H7 (cell line): Measurements from ENCODE around the gene DRC7. TPM values are rescaled to one million over a fixed set of nuclear protein-coding genes. Genes with fewer than 3 reads are reported as not detected.

Source experiments
- DNase-seq: peaks from one replicate; pipeline ENCODE4 v3.0.0; 2012
- H3K27me3 ChIP-seq: 2 replicates; pipeline ENCODE4 v1.6.0; 2011; ENCODE audit warnings: mild to moderate bottlenecking, low read length; ENCODE audit not compliant: control insufficient read depth, insufficient read depth
- H3K36me3 ChIP-seq: replicated peaks from 2 replicates; pipeline ENCODE4 v1.5.1; 2011; ENCODE audit warnings: low read length; ENCODE audit not compliant: control insufficient read depth, insufficient read depth
- H3K4me3 ChIP-seq: 2 replicates; pipeline ENCODE4 v1.5.1; 2011; ENCODE audit warnings: low read depth, mild to moderate bottlenecking, control low read depth, low read length, moderate library complexity; ENCODE audit not compliant: insufficient read depth
- total RNA-seq: library from RNA; depleted of rRNA; stranded (reverse); fragments of >200 nt; shearing (Covaris generic); gene quantifications from 2 replicates; pipeline ENCODE4 v1.2.3, GENCODE V29; 2014; rRNA removed

Gene DRC7
- total RNA-seq, 1 experiment from 2014 or later = 0.03 TPM

DNA sequence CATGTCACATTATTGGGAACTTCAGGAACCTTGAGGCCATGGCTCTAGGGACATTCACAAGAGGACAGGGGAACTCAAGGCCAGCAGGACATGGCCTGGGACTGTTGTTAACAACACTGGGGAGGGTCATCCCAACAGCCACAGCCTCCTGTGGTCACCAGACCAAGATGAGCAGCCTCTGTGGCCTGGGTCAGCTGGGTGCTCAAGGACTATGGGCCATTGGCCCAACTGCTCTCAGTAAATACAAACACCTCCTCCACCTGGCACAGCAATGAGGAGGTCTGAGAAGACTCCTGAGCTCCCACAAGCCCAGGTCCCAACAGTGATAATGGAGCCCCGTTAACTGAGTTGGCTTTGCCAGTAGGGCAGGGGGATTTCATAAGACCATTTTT, 86.7 kb downstream of the DRC7 start:
- no peak overlapping the region for H3K4me3 ChIP-seq
- H3K27me3 ChIP-seq = no peaks in the 10 kb centered on the region
- H3K36me3 ChIP-seq = no peaks in the 10 kb centered on the region
- no peak for DNase-seq

Other genes starting within 250 kb of the DRC7 start
- 114 and 134 TPM in 2 replicates for gene CIAPIN1, start 247.4 kb upstream of the DRC7 start, total RNA-seq
- 43.3 and 59.6 TPM in 2 replicates for gene COQ9, start 247.3 kb upstream of the DRC7 start, total RNA-seq
- 178 and 189 TPM in 2 replicates for gene POLR2C, start 232.1 kb upstream of the DRC7 start, total RNA-seq
- gene DOK4, start 208.3 kb upstream of the DRC7 start, total RNA-seq = 15.3 and 15.7 TPM in 2 replicates
- gene CCDC102A, start 158.2 kb upstream of the DRC7 start, total RNA-seq = 9.3 and 10.4 TPM in 2 replicates
- 6.2 and 6.4 TPM in 2 replicates for gene ADGRG5, start 152.2 kb upstream of the DRC7 start, total RNA-seq
- gene ADGRG1, start 66.2 kb upstream of the DRC7 start, total RNA-seq = 0.38 and 0.44 TPM in 2 replicates
- 0.07 and 0.67 TPM in 2 replicates for gene ADGRG3, start 26.5 kb upstream of the DRC7 start, total RNA-seq
- 65.0 and 80.6 TPM in 2 replicates for gene KATNB1, start 41.0 kb downstream of the DRC7 start, total RNA-seq
- 15.9 and 20.4 TPM in 2 replicates for gene KIFC3, start 107.7 kb downstream of the DRC7 start, total RNA-seq